IPS-18a (cell line): ENCODE results near the gene FDX1.

ENCODE experiments used
- H3K27ac ChIP-seq: one replicate; pipeline ENCODE4 v1.5.1; 2013; ENCODE audit warnings: low read length
- H3K27me3 ChIP-seq: one replicate; pipeline ENCODE4 v1.6.1; 2013; ENCODE audit warnings: mild to moderate bottlenecking, low read length; ENCODE audit not compliant: control insufficient read depth, insufficient read depth
- H3K36me3 ChIP-seq: one replicate; pipeline ENCODE4 v1.6.1; 2013; ENCODE audit warnings: low read depth, low read length; ENCODE audit not compliant: control insufficient read depth
- H3K4me1 ChIP-seq: one replicate; pipeline ENCODE4 v1.6.1; 2013; ENCODE audit warnings: low read depth, low read length; ENCODE audit not compliant: control insufficient read depth
- H3K4me3 ChIP-seq: one replicate; pipeline ENCODE4 v1.5.1; 2013; ENCODE audit warnings: low read length
- H3K9ac ChIP-seq: one replicate; pipeline ENCODE4 v1.6.1; 2013; ENCODE audit warnings: mild to moderate bottlenecking, low read length, moderate library complexity
- H3K9me3 ChIP-seq: one replicate; pipeline ENCODE4 v1.6.1; 2013; ENCODE audit warnings: low read depth, low read length; ENCODE audit not compliant: control insufficient read depth

Gene FDX1

GRCh38 chr11:110432713-110433392, 3.1 kb downstream of the FDX1 start:
- Histone ChIP-seq H3K4me1 (peaks cover 9% of the 10 kb centered on the region), H3K9ac (no peak overlapping the region), H3K4me3 (no peak overlapping the region), H3K9me3 (no peaks in the 10 kb centered on the region), H3K27me3 (no peaks in the 10 kb centered on the region), H3K27ac (no peak overlapping the region), H3K36me3 (no peaks in the 10 kb centered on the region)

GRCh38 chr11:110433393-110434333, 3.9 kb downstream of the FDX1 start:
- Histone ChIP-seq H3K36me3 (no peaks in the 10 kb centered on the region), H3K4me1 (peaks cover 9% of the 10 kb centered on the region), H3K27ac (no peak overlapping the region), H3K4me3 (no peak overlapping the region), H3K9me3 (no peaks in the 10 kb centered on the region), H3K27me3 (no peaks in the 10 kb centered on the region), H3K9ac (no peak overlapping the region)

GRCh38 chr11:110434952-110435779, 5.4 kb downstream of the FDX1 start:
- Histone ChIP-seq H3K27ac (no peak overlapping the region), H3K9ac (no peak overlapping the region), H3K4me3 (no peak overlapping the region), H3K27me3 (no peaks in the 10 kb centered on the region), H3K4me1 (peaks cover 9% of the 10 kb centered on the region), H3K9me3 (no peaks in the 10 kb centered on the region), H3K36me3 (no peaks in the 10 kb centered on the region)

GRCh38 chr11:110435780-110436717, 6.3 kb downstream of the FDX1 start:
- peaks cover 6% of the 10 kb centered on the region for H3K4me1 ChIP-seq
- H3K27me3 ChIP-seq = no peaks in the 10 kb centered on the region
- H3K9ac ChIP-seq = no peak overlapping the region
- no peaks in the 10 kb centered on the region for H3K9me3 ChIP-seq
- H3K27ac ChIP-seq = no peak overlapping the region
- peaks cover 5% of the 10 kb centered on the region for H3K36me3 ChIP-seq
- H3K4me3 ChIP-seq = no peak overlapping the region

GRCh38 chr11:110438017-110438416, 8.3 kb downstream of the FDX1 start:
- Histone ChIP-seq H3K27me3 (no peaks in the 10 kb centered on the region), H3K27ac (no peak overlapping the region), H3K9me3 (no peaks in the 10 kb centered on the region), H3K9ac (no peak overlapping the region), H3K36me3 (peaks cover 7% of the 10 kb centered on the region), H3K4me1 (no peaks in the 10 kb centered on the region), H3K4me3 (no peak overlapping the region)

GRCh38 chr11:110445437-110445836, 15.7 kb downstream of the FDX1 start:
- Histone ChIP-seq H3K9ac (no peak overlapping the region), H3K4me1 (no peaks in the 10 kb centered on the region), H3K4me3 (no peak overlapping the region), H3K36me3 (peaks cover 7% of the 10 kb centered on the region), H3K27me3 (no peaks in the 10 kb centered on the region), H3K9me3 (no peaks in the 10 kb centered on the region), H3K27ac (no peak overlapping the region)

- Histone ChIP-seq H3K9me3 (no peaks in the 10 kb centered on the region), H3K4me1 (no peaks in the 10 kb centered on the region), H3K9ac (no peak overlapping the region), H3K36me3 (peaks cover 2% of the 10 kb centered on the region), H3K4me3 (no peak overlapping the region), H3K27ac (no peak overlapping the region), H3K27me3 (no peaks in the 10 kb centered on the region)
Measured at GRCh38 chr11:110446061-110446460, 16.3 kb downstream of the FDX1 start.

GRCh38 chr11:110446594-110446993, 16.8 kb downstream of the FDX1 start:
- no peak overlapping the region for H3K27ac ChIP-seq

GRCh38 chr11:110447343-110447742, 17.6 kb downstream of the FDX1 start:
- Histone ChIP-seq H3K4me3 (no peak overlapping the region), H3K27ac (no peak overlapping the region), H3K36me3 (no peaks in the 10 kb centered on the region), H3K4me1 (no peaks in the 10 kb centered on the region), H3K9me3 (no peaks in the 10 kb centered on the region), H3K27me3 (no peaks in the 10 kb centered on the region), H3K9ac (no peak overlapping the region)

More at GRCh38 chr11:110446594-110446993, 16.8 kb downstream of the FDX1 start:
- Histone ChIP-seq H3K9ac (no peak overlapping the region), H3K9me3 (no peaks in the 10 kb centered on the region), H3K4me1 (no peaks in the 10 kb centered on the region), H3K27me3 (no peaks in the 10 kb centered on the region), H3K4me3 (no peak overlapping the region), H3K36me3 (no peaks in the 10 kb centered on the region)

GRCh38 chr11:110447897-110448745, 18.4 kb downstream of the FDX1 start:
- Histone ChIP-seq H3K4me3 (no peak overlapping the region), H3K27ac (no peak overlapping the region), H3K9me3 (no peaks in the 10 kb centered on the region), H3K4me1 (no peaks in the 10 kb centered on the region), H3K27me3 (no peaks in the 10 kb centered on the region), H3K36me3 (no peaks in the 10 kb centered on the region), H3K9ac (no peak overlapping the region)
